CD4-positive, alpha-beta T cell treated with Interleukin-6 for 4 hours (primary cell): ENCODE data around the gene ETDC.

ENCODE experiments used
- DNase-seq: peaks from one replicate; pipeline ENCODE4 v3.0.0-alpha.2; 2020; ENCODE audit warnings: mixed read lengths

ETDC gene

DNA sequence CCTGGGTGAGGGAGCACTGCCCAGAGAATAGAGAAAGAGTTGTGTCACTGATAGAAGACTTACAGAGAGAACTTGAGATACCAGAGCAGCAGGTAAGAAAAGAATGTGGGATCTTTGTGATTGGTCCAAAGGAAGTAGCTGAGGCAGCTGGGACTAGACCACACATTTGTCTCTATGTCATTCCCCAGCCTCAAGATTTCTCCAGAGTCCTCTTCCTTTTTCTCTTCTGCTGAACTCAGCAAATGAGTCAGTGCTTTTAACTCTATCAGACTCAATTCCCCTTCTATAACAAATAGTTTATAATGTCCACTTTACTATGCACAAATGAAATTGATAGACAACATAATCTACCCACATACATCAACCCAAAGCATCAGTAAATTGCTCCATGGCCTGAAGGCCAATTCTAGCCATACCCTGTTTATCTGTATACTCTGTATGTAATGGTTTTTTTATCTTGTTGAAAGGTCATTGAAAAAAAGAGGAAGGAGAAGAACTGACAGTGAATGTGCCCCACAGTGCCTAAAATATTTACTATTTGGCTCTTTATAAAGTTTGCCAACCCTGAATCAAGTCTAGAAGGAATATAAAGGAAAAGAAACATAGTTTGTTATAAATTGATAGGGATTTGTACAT is 38.2 kb downstream of the ETDC start:
- DNase-seq = no peak

DNA sequence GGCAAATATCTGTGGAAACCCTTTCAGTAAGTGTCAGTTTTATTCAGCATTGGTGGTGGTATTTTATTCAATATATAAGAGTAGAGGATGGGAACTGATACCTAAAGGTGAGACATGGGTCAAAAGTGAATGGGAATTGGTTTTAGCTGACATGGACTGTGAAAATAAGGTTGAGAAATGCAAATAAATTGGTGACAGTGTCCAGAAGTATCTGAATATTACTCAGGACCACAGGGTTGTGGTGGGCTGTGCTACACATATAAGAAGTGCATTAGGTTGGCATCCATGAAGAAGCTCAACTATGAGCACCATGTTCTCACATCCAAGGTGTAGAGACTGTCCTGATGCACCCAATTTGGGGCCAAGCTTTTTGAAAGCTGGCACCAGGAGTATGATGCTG is 45.0 kb downstream of the ETDC start:
- no peak for DNase-seq
